ENCODE results near the gene OR5L1. TPM values are rescaled to one million over a fixed set of nuclear protein-coding genes. Genes with fewer than 3 reads are reported as not detected.

The OR5L1 gene
- total RNA-seq, 1 experiment from 2014 or later = not detected

- intact Hi-C loops (cut with micrococcal nuclease; ENCODE audit: unreplicated experiment) = no loop called here
- ChIA-PET CTCF (no interaction called here), POLR2A (ENCODE audit: unreplicated experiment) (no interaction called here)
- BruUV-seq (replicated peaks) = no TSS peak
- Histone ChIP-seq H3K4me2 (no peak overlapping the region), H3K4me1 (replicated peaks; ENCODE audit: insufficient read depth) (no peaks in the 10 kb centered on the region), H3K27me3 (ENCODE audit: insufficient read depth, low read depth) (no peaks in the 10 kb centered on the region), H3K27ac (no peak overlapping the region), H3F3A (ENCODE audit: insufficient read depth, low read depth) (no peaks in the 10 kb centered on the region), H3K4me3 (no peak overlapping the region), H4K20me1 (ENCODE audit: insufficient read depth) (no peaks in the 10 kb centered on the region), H2AFZ (no peak overlapping the region), H3K9me3 (ENCODE audit: insufficient read depth, low read depth) (no peaks in the 10 kb centered on the region), H3K9me2 (ENCODE audit: insufficient read depth) (no peaks in the 10 kb centered on the region), H3K36me3 (ENCODE audit: low read depth) (no peaks in the 10 kb centered on the region), H3K79me2 (ENCODE audit: low read depth) (no peaks in the 10 kb centered on the region)
- no peak for TF ChIP-seq EZH2 (IDR thresholded peaks at IDR 0.05; ENCODE audit: low read depth)
- DNase-seq = no peak
Observed at GRCh38 chr11:55793321-55793720, 17.8 kb upstream of the OR5L1 start.

DNA sequence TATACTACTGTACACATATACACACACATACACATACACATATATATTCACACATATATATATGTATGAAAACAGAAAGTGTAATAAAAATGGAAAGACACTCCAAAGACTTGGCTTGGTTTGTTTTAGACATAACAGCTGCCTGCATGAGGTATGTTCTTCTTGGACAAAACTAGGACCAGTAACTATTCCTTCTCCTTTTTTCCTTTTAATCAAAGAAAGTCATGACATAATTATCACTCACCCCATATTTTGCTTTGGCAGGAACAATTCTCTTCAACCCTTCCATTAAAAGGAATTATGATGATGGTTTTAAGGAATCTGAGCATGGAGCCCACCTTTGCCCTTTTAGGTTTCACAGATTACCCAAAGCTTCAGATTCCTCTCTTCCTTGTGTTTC, 15.9 kb upstream of the OR5L1 start, which contains the start of gene OR5D14:
TSS of gene OR5D14 (plus strand) at position 301 of the 400 bp plus-strand sequence. CDS start at position 301, 0 bp downstream.
- H3K4me3 ChIP-seq = no peak within 1 kb of the TSS
- H3K27ac ChIP-seq = no peak within 1 kb of the TSS
- CTCF ChIA-PET = no interaction called here
- intact Hi-C loops (cut with micrococcal nuclease; ENCODE audit: unreplicated experiment) = no loop called here
- H3K4me1 ChIP-seq (replicated peaks; ENCODE audit: insufficient read depth) = no peaks in the 10 kb centered on the region
- no peak for TF ChIP-seq CTCF (conservative IDR thresholded peaks at IDR 0.05)
- no peak for TF ChIP-seq EZH2 (IDR thresholded peaks at IDR 0.05; ENCODE audit: low read depth)
- no peak within 1 kb of the TSS for H2AFZ ChIP-seq
- no peaks in the 10 kb centered on the region for H4K20me1 ChIP-seq (ENCODE audit: insufficient read depth)
- BruUV-seq (replicated peaks) = no TSS peak
- no peak for DNase-seq
- no peaks in the 10 kb centered on the region for H3K27me3 ChIP-seq (ENCODE audit: insufficient read depth, low read depth)
- no peak within 1 kb of the TSS for H3K4me2 ChIP-seq
- H3K9me3 ChIP-seq (ENCODE audit: insufficient read depth, low read depth) = no peaks in the 10 kb centered on the region
- POLR2A ChIA-PET (ENCODE audit: unreplicated experiment) = no interaction called here
- H3K79me2 ChIP-seq (ENCODE audit: low read depth) = no peaks in the 10 kb centered on the region
- no peaks in the 10 kb centered on the region for H3K36me3 ChIP-seq (ENCODE audit: low read depth)
- H3K9me2 ChIP-seq (ENCODE audit: insufficient read depth) = no peaks in the 10 kb centered on the region
- no peaks in the 10 kb centered on the region for H3F3A ChIP-seq (ENCODE audit: insufficient read depth, low read depth)

DNA sequence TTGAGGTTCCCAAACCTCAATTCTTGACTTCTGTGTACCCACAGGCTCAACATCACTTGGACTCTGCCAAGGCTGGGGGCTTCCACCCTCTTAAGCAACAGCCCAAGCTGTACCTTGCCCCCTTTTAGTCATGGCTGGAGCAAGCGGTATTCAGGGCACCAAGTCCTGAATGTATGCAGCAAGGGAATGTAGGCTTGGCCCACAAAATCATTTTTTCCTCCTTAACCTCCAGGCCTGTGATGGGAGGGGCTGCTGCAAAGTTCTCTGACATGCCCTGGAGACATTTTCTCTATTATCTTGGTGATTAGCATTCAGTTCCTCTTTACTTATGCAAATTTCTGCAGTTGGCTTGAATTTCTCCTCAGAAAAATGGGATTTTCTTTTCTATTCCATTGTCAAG, 4.9 kb upstream of the OR5L1 start:
- POLR2A ChIA-PET (ENCODE audit: unreplicated experiment) = no interaction called here
- H3K9me2 ChIP-seq (ENCODE audit: insufficient read depth) = no peaks in the 10 kb centered on the region
- no peak for TF ChIP-seq CTCF (conservative IDR thresholded peaks at IDR 0.05)
- TF ChIP-seq EZH2 (IDR thresholded peaks at IDR 0.05; ENCODE audit: low read depth) = no peak

GRCh38 chr11:55819330-55819729, 8.2 kb downstream of the OR5L1 start, which contains the start of gene OR5D18:
Gene OR5D18, plus strand, starts transcription at chr11:55819630. Its CDS starts 0 bp downstream, at chr11:55819630.
- intact Hi-C loops (cut with micrococcal nuclease; ENCODE audit: unreplicated experiment) = no loop called here
- Histone ChIP-seq H3K36me3 (ENCODE audit: low read depth) (no peaks in the 10 kb centered on the region), H3K9me3 (ENCODE audit: insufficient read depth, low read depth) (no peaks in the 10 kb centered on the region), H3K4me1 (replicated peaks; ENCODE audit: insufficient read depth) (no peaks in the 10 kb centered on the region), H3K9me2 (ENCODE audit: insufficient read depth) (0 out of 2 replicates have a peak, but pooled peaks cover 8% of the 10 kb centered on the region), H3K4me2 (no peak within 1 kb of the TSS), H3K27ac (no peak within 1 kb of the TSS), H3K4me3 (no peak within 1 kb of the TSS), H4K20me1 (ENCODE audit: insufficient read depth) (no peaks in the 10 kb centered on the region), H3K27me3 (ENCODE audit: insufficient read depth, low read depth) (peaks cover 14% of the 10 kb centered on the region), H3F3A (ENCODE audit: insufficient read depth, low read depth) (no peaks in the 10 kb centered on the region), H3K79me2 (ENCODE audit: low read depth) (no peaks in the 10 kb centered on the region), H2AFZ (no peak within 1 kb of the TSS)
- no peak for DNase-seq
- no TSS peak for BruUV-seq (replicated peaks)
- CTCF ChIA-PET = no interaction called here
- POLR2A ChIA-PET (ENCODE audit: unreplicated experiment) = no interaction called here
- no peak for TF ChIP-seq CTCF (conservative IDR thresholded peaks at IDR 0.05)
- no peak for TF ChIP-seq EZH2 (IDR thresholded peaks at IDR 0.05; ENCODE audit: low read depth)

More for the DNA sequence above, 4.9 kb upstream of the OR5L1 start:
- H3K79me2 ChIP-seq (ENCODE audit: low read depth) = no peaks in the 10 kb centered on the region
- DNase-seq = no peak
- H3F3A ChIP-seq (ENCODE audit: insufficient read depth, low read depth) = no peaks in the 10 kb centered on the region
- no peaks in the 10 kb centered on the region for H3K4me1 ChIP-seq (replicated peaks; ENCODE audit: insufficient read depth)
- H3K27ac ChIP-seq = no peak overlapping the region
- no peaks in the 10 kb centered on the region for H3K27me3 ChIP-seq (ENCODE audit: insufficient read depth, low read depth)
- CTCF ChIA-PET = no interaction called here
- BruUV-seq (replicated peaks) = no TSS peak
- no peaks in the 10 kb centered on the region for H3K9me3 ChIP-seq (ENCODE audit: insufficient read depth, low read depth)
- no peaks in the 10 kb centered on the region for H3K36me3 ChIP-seq (ENCODE audit: low read depth)
- no peak overlapping the region for H2AFZ ChIP-seq
- intact Hi-C loops (cut with micrococcal nuclease; ENCODE audit: unreplicated experiment) = no loop called here
- H3K4me2 ChIP-seq = no peak overlapping the region
- H4K20me1 ChIP-seq (ENCODE audit: insufficient read depth) = no peaks in the 10 kb centered on the region
- no peak overlapping the region for H3K4me3 ChIP-seq
